ENCODE data around the gene FKBP11. TPM values are rescaled to one million over a fixed set of nuclear protein-coding genes. Genes with fewer than 3 reads are reported as not detected.
"Not testable (repeated sequence)": the region's sequence is repeated elsewhere in the genome, so short reads cannot be mapped to it uniquely, and the experiment has no call there.

Gene FKBP11
- total RNA-seq, 4 donors from 2014 or later, result 12.1 to 35.9 (median 20.9) TPM

DNA sequence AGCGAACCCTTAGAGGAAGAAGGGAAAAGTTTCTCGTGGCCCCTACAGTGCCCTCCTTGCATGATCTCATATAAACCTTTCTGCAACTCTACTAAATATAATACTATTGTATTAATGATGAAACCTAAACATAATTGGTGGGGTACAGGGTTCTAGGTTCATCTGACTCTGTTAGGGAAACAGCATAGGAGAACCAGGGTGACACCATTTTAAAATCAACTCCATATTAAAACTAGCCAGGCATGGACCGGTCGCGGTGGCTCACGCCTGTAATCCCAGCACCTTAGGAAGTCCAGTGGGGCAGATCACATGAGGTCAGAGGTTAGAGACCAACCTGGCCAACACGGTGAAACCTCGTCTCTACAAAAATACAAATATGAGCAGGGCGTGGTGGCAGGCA is 44.6 kb downstream of the FKBP11 start:
- Histone ChIP-seq H3K27me3 (peaks cover 10% of the 10 kb centered on the region), H3K36me3 (no peaks in the 10 kb centered on the region), H3K4me1 (peaks cover 0 to 8% (median 4%) of the 10 kb centered on the region in 4 donors), H3K27ac (no peak overlapping the region), H3K4me3 (no peak overlapping the region), H3K9me3 (no peaks in the 10 kb centered on the region)
- TF ChIP-seq POLR2A (IDR thresholded peaks at IDR 0.05) (no peak), EP300 (IDR thresholded peaks at IDR 0.05; ENCODE audit: low read depth) (no peak), POLR2AphosphoS5 (IDR thresholded peaks at IDR 0.05) (no peak)
- TF ChIP-seq, protein P1, sequence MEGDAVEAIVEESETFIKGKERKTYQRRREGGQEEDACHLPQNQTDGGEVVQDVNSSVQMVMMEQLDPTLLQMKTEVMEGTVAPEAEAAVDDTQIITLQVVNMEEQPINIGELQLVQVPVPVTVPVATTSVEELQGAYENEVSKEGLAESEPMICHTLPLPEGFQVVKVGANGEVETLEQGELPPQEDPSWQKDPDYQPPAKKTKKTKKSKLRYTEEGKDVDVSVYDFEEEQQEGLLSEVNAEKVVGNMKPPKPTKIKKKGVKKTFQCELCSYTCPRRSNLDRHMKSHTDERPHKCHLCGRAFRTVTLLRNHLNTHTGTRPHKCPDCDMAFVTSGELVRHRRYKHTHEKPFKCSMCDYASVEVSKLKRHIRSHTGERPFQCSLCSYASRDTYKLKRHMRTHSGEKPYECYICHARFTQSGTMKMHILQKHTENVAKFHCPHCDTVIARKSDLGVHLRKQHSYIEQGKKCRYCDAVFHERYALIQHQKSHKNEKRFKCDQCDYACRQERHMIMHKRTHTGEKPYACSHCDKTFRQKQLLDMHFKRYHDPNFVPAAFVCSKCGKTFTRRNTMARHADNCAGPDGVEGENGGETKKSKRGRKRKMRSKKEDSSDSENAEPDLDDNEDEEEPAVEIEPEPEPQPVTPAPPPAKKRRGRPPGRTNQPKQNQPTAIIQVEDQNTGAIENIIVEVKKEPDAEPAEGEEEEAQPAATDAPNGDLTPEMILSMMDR (IDR thresholded peaks at IDR 0.05), result no peak
- in situ Hi-C loops (cut with MboI; ENCODE audit: low pct_ligation_motif_present in 1 of 4, low pct_unique_long_range_greater_than_20kb in 1 of 4, low sequenced_read_pairs in 3 of 4), result no loop called here
- WGBS, 2 donors (ENCODE audit: low coverage in 1 of 2), result 82% methylated on average over 9 of the region's 9 CpGs; no CpG with 5 or more reads in 1 of the 2 donors
- intact Hi-C loops (cut with DNase I; ENCODE audit: low total_unique reads), result no loop called here
- DNase-seq, result no peak

DNA sequence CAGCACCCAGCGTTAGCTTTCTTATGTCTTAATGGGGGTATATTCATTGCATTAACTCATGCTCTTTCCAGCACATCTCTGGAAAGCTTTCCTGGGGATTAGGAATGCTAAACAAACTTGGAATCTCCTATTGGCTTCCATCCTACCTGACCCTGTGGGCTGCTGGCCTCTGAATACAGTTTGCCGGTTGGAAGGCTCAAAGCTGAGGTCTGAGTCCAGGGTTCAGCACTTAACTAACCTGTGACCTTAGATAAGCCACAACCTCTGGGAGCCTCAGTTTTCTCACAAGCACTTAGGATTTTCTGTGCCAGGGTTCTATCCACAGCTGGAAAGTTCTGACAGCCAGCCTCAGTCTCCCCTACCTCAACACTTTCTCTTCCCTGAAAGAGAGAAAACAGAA is 46.7 kb downstream of the FKBP11 start:
- peaks cover 0 to 6% (median 4%) of the 10 kb centered on the region in 4 donors for H3K4me1 ChIP-seq
- H3K4me3 ChIP-seq, result no peak overlapping the region
- no peaks in the 10 kb centered on the region for H3K36me3 ChIP-seq
- in situ Hi-C loops (cut with MboI; ENCODE audit: low pct_ligation_motif_present in 1 of 4, low pct_unique_long_range_greater_than_20kb in 1 of 4, low sequenced_read_pairs in 3 of 4) (no loop called here), intact Hi-C loops (cut with DNase I; ENCODE audit: low total_unique reads) (no loop called here)
- peaks cover 10% of the 10 kb centered on the region for H3K27me3 ChIP-seq
- 79 to 83% methylated on average over 1 to 2 of the region's 2 CpGs for WGBS, 2 donors (ENCODE audit: low coverage in 1 of 2)
- TF ChIP-seq, protein P1 (IDR thresholded peaks at IDR 0.05), result no peak
- TF ChIP-seq POLR2A (IDR thresholded peaks at IDR 0.05) (no peak), EP300 (IDR thresholded peaks at IDR 0.05; ENCODE audit: low read depth) (no peak), POLR2AphosphoS5 (IDR thresholded peaks at IDR 0.05) (no peak)
- H3K9me3 ChIP-seq, result no peaks in the 10 kb centered on the region
- DNase-seq, result no peak
- no peak overlapping the region for H3K27ac ChIP-seq

DNA sequence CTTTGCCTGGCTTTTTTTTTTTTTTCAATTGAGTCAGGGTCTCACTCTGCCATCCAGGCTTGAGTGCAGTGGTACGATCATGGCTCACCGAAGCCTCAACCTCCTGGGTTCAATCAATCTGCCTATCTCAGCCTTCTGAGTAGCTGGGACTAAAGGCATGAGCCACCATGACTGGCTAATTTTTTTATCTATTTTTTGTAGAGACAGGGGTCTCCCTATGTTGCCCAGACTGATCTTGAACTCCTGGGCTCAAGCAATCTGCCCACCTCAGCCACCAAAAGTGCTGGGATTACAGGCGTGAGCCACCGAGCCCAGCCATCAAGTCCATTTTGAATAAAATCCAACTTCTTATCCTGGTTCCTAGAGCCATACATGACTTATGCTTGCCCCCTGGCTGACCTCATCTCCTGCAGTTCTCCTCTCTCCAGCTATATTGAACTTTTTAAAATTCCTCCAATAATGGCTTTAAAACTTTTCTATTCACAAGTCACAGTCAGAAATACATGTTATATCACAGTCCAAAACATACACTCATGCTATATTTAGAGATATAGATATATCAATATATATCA is 49.3 kb downstream of the FKBP11 start:
- 69 to 83% methylated on average over 4 of the region's 4 CpGs for whole genome bisulfite sequencing, 2 donors (ENCODE audit: low coverage in 1 of 2)
- intact Hi-C loops (cut with DNase I; ENCODE audit: low total_unique reads) (no loop called here), in situ Hi-C loops (cut with MboI; ENCODE audit: low pct_ligation_motif_present in 1 of 4, low pct_unique_long_range_greater_than_20kb in 1 of 4, low sequenced_read_pairs in 3 of 4) (no loop called here)
- DNase-seq, result no peak
- Histone ChIP-seq H3K27me3 (peaks cover 10% of the 10 kb centered on the region), H3K9me3 (no peaks in the 10 kb centered on the region), H3K4me1 (no peaks in the 10 kb centered on the region), H3K4me3 (no peak overlapping the region), H3K27ac (no peak overlapping the region), H3K36me3 (no peaks in the 10 kb centered on the region)
- TF ChIP-seq, protein P1 (IDR thresholded peaks at IDR 0.05), result no peak
- TF ChIP-seq EP300 (IDR thresholded peaks at IDR 0.05; ENCODE audit: low read depth), result no peak

DNA sequence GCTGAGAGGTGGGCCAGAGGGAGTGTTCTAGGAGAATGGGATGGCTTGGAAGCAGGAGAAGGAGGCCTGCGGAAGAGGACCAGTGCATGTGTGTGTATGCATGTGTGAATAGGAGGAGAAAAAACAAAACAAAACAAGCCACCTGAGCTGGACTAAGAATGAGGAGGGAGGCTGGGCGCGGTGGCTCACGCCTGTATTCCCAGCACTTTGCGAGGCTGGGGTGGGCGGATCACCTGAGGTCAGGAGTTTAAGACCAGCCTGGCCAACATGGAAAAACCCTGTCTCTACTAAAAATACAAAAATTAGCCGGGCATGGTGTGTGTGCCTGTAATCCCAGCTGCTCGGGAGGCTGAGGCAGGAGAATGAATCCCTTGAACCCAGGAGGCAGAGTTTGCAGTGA is 51.8 kb downstream of the FKBP11 start:
- H3K9me3 ChIP-seq; H3K36me3 ChIP-seq; H3K27ac ChIP-seq; H3K27me3 ChIP-seq; in situ Hi-C loops (cut with MboI; ENCODE audit: low pct_ligation_motif_present in 1 of 4, low pct_unique_long_range_greater_than_20kb in 1 of 4, low sequenced_read_pairs in 3 of 4); H3K4me3 ChIP-seq; DNase-seq; H3K4me1 ChIP-seq; intact Hi-C loops (cut with DNase I; ENCODE audit: low total_unique reads): not testable (repeated sequence)
- WGBS, 2 donors (ENCODE audit: low coverage in 1 of 2), result 73 to 90% methylated on average over 2 to 8 of the region's 8 CpGs

DNA sequence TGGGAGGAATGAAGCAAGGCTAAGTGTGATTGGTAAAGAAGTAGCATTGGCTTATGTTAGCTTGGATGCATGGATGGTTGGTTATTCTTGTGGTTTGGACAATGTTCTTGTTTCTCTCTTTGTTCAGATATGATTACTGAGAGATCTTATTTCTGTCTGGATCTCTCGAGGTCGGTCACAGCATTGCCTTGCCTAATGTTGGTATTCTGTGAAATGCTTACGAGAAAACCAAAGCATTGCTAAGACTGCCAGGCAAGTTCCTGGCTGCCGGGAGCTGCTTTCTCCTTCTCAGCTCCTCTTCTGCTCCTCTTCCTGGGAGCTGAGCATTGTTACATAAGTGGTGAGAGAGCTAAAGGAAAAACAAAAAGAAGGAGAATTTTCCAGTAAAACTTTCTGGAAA is 52.2 kb downstream of the FKBP11 start:
- no peak overlapping the region for H3K27ac ChIP-seq
- TF ChIP-seq POLR2A (IDR thresholded peaks at IDR 0.05) (no peak), POLR2AphosphoS5 (IDR thresholded peaks at IDR 0.05) (no peak), EP300 (IDR thresholded peaks at IDR 0.05; ENCODE audit: low read depth) (no peak)
- TF ChIP-seq, protein P1 (IDR thresholded peaks at IDR 0.05), result no peak
- no peaks in the 10 kb centered on the region for H3K27me3 ChIP-seq
- WGBS, 2 donors (ENCODE audit: low coverage in 1 of 2), result 84 to 86% methylated on average over 4 of the region's 4 CpGs
- no peaks in the 10 kb centered on the region for H3K9me3 ChIP-seq
- H3K4me3 ChIP-seq, result no peak overlapping the region
- intact Hi-C loops (cut with DNase I; ENCODE audit: low total_unique reads) (no loop called here), in situ Hi-C loops (cut with MboI; ENCODE audit: low pct_ligation_motif_present in 1 of 4, low pct_unique_long_range_greater_than_20kb in 1 of 4, low sequenced_read_pairs in 3 of 4) (no loop called here)
- no peaks in the 10 kb centered on the region for H3K4me1 ChIP-seq
- no peak for DNase-seq
- H3K36me3 ChIP-seq, result no peaks in the 10 kb centered on the region

Data from transverse colon (tissue), 4 donors.